KOPT-K1 (cell line): Measurements from ENCODE around the gene CELSR1.
"Not testable (repeated sequence)": the region's sequence is repeated elsewhere in the genome, so short reads cannot be mapped to it uniquely, and the experiment has no call there.

Experiments
- H3K27ac ChIP-seq: fragments of 200-600 bp; sonication (generic); 2 replicates; pipeline ENCODE4 v1.5.1; 2016; ENCODE audit warnings: antibody characterized with exemption, mild to moderate bottlenecking, low read depth, low read length; ENCODE audit not compliant: poor library complexity, severe bottlenecking
- H3K36me3 ChIP-seq: fragments of 200-600 bp; sonication (generic); 2 replicates; pipeline ENCODE4 v1.5.1; 2017; ENCODE audit warnings: antibody characterized with exemption, mild to moderate bottlenecking, low read length, moderate library complexity; ENCODE audit not compliant: insufficient read depth
- H3K9me3 ChIP-seq: fragments of 200-600 bp; sonication (generic); 2 replicates; pipeline ENCODE4 v1.5.1; 2017; ENCODE audit warnings: antibody characterized with exemption, low read length, mild to moderate bottlenecking; ENCODE audit not compliant: insufficient read depth, poor library complexity, severe bottlenecking

Gene CELSR1

GRCh38 chr22:46517255-46517761 is 20.1 kb downstream of the CELSR1 start:
- no peak overlapping the region for H3K27ac ChIP-seq
- no peaks in the 10 kb centered on the region for H3K9me3 ChIP-seq
- no peaks in the 10 kb centered on the region for H3K36me3 ChIP-seq

- no peaks in the 10 kb centered on the region for H3K36me3 ChIP-seq
- H3K9me3 ChIP-seq, result no peaks in the 10 kb centered on the region
- no peak overlapping the region for H3K27ac ChIP-seq
Observed at GRCh38 chr22:46516638-46517037, 20.8 kb downstream of the CELSR1 start.

- H3K36me3 ChIP-seq, H3K27ac ChIP-seq, H3K9me3 ChIP-seq: not testable (repeated sequence)
Observed at GRCh38 chr22:46516112-46516487, 21.3 kb downstream of the CELSR1 start.

- no peaks in the 10 kb centered on the region for H3K36me3 ChIP-seq
- H3K9me3 ChIP-seq, result no peaks in the 10 kb centered on the region
- H3K27ac ChIP-seq, result no peak overlapping the region
Observed at GRCh38 chr22:46515208-46516111, 22.0 kb downstream of the CELSR1 start.

- no peaks in the 10 kb centered on the region for H3K36me3 ChIP-seq
- H3K27ac ChIP-seq, result no peak overlapping the region
- H3K9me3 ChIP-seq, result no peaks in the 10 kb centered on the region
Observed at GRCh38 chr22:46514592-46515207, 22.7 kb downstream of the CELSR1 start.

GRCh38 chr22:46513908-46514550 is 23.4 kb downstream of the CELSR1 start:
- Histone ChIP-seq H3K9me3 (no peaks in the 10 kb centered on the region), H3K27ac (no peak overlapping the region), H3K36me3 (no peaks in the 10 kb centered on the region)

GRCh38 chr22:46512683-46513082 is 24.7 kb downstream of the CELSR1 start:
- Histone ChIP-seq H3K27ac (no peak overlapping the region), H3K9me3 (no peaks in the 10 kb centered on the region), H3K36me3 (no peaks in the 10 kb centered on the region)

- Histone ChIP-seq H3K36me3 (no peaks in the 10 kb centered on the region), H3K9me3 (no peaks in the 10 kb centered on the region), H3K27ac (no peak overlapping the region)
Observed at GRCh38 chr22:46512039-46512370, 25.4 kb downstream of the CELSR1 start.

- Histone ChIP-seq H3K9me3 (no peaks in the 10 kb centered on the region), H3K27ac (no peak overlapping the region), H3K36me3 (no peaks in the 10 kb centered on the region)
Observed at GRCh38 chr22:46511151-46512038, 26.0 kb downstream of the CELSR1 start.

GRCh38 chr22:46509416-46510089 is 27.9 kb downstream of the CELSR1 start:
- Histone ChIP-seq H3K36me3 (no peaks in the 10 kb centered on the region), H3K27ac (no peak overlapping the region), H3K9me3 (no peaks in the 10 kb centered on the region)

- no peak overlapping the region for H3K27ac ChIP-seq
- H3K36me3 ChIP-seq, result no peaks in the 10 kb centered on the region
- no peaks in the 10 kb centered on the region for H3K9me3 ChIP-seq
Observed at GRCh38 chr22:46508491-46508999, 28.9 kb downstream of the CELSR1 start.

- Histone ChIP-seq H3K27ac (no peak overlapping the region), H3K36me3 (no peaks in the 10 kb centered on the region), H3K9me3 (no peaks in the 10 kb centered on the region)
Observed at GRCh38 chr22:46507451-46508425, 29.7 kb downstream of the CELSR1 start.

GRCh38 chr22:46504584-46504983 is 32.8 kb downstream of the CELSR1 start:
- Histone ChIP-seq H3K27ac (no peak overlapping the region), H3K9me3 (no peaks in the 10 kb centered on the region), H3K36me3 (no peaks in the 10 kb centered on the region)
